ENCODE results near the gene MRNIP.

- no peak for TF ChIP-seq YY1 (IDR thresholded peaks at IDR 0.05; ENCODE audit: insufficient read depth, insufficient read length)
- TF ChIP-seq ZNF274 (IDR thresholded peaks at IDR 0.05; ENCODE audit: low read depth, low read length): no peak
- no peak for TF ChIP-seq SUZ12 (IDR thresholded peaks at IDR 0.05; ENCODE audit: extremely low read depth, insufficient read depth, insufficient read length)
Measured at GRCh38 chr5:179890751-179891682, 32.4 kb upstream of the MRNIP start.
